GM11168 (cell line): ENCODE results near the gene PARVA.

Source experiments
- in situ Hi-C: fragments of 300-500 bp; cut with MboI; formaldehyde crosslinking; loops from one replicate; pipeline ENCODE4 v1.12.0; 2022; ENCODE audit warnings: low sequenced_read_pairs; ENCODE audit not compliant: unreplicated experiment

The PARVA gene

DNA sequence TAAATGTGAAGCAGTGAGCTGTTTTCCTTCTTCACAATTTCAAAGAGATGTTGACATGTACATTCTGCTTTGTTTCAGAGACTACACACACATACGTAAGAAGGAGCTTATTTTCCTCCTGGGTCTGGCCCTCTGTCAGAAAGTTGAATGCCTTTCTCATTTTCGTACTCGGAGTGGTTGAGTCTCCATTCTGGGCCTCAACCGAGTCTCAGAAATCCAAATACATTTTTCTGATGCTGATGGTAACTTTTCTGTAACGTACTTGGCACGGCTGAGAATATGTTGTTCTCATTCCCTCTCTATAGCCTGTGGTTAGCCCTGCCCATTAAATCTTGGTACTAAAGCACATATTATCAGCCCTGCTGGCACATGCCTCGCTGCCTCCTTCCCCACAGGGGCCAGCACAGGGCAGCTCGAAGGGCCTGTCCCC lies 25.3 kb downstream of the PARVA start:
- in situ Hi-C loops, result no loop called here

GRCh38 chr11:12403122-12403996 lies 26.0 kb downstream of the PARVA start:
- in situ Hi-C loops, result no loop called here

GRCh38 chr11:12403997-12404350 lies 26.6 kb downstream of the PARVA start:
- in situ Hi-C loops, result no loop called here

GRCh38 chr11:12404436-12404835 lies 27.1 kb downstream of the PARVA start:
- in situ Hi-C loops, result no loop called here

DNA sequence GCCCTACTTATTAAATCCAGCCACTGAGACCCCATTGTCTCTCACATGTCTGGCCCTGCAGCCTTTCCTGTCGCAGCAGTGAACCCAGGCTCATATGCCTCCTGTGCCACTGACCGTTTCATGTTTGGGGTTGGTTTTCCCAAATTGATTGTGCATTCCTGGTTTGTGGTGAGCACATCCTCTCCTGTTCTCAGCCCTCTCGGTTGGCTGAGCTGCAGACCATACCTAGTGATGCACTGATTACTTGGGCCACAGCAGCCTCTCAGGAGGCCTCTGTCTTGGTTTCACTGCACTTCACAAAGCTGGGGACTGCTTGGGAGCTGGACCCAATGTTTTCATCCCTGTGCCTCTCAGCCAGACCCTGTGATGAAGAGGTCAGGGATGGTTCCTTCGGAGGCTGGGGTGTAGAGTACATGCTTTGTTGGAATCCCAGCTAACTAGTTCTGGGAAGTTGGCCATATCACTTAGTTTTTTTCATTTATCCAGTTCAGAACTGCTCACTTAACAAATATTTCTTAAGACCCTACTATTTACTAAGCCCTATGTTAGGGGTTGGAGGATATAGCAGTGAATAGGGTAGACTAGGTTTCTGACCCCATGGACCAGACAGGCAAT lies 30.9 kb downstream of the PARVA start:
- in situ Hi-C loops, result no loop called here

DNA sequence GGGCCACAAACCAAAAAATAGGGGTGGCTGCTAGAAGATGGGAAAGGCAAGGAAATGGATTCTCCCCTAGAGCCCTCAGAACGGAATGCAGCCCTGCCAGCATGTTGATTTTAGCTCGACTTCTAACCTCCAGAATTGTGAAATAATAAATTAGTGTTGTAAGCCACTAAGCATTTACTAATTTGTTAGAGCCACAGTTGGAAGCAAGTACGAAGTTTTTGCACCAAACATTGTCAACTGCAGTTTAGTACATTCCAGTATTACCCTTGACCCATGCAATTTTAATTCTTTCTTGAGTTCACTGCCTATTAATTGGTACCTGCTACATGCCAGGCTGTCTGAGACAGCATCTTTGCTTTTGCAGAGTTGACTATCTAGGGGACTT lies 32.2 kb downstream of the PARVA start:
- in situ Hi-C loops, result no loop called here

GRCh38 chr11:12410006-12410728 lies 32.8 kb downstream of the PARVA start:
- in situ Hi-C loops, result no loop called here

DNA sequence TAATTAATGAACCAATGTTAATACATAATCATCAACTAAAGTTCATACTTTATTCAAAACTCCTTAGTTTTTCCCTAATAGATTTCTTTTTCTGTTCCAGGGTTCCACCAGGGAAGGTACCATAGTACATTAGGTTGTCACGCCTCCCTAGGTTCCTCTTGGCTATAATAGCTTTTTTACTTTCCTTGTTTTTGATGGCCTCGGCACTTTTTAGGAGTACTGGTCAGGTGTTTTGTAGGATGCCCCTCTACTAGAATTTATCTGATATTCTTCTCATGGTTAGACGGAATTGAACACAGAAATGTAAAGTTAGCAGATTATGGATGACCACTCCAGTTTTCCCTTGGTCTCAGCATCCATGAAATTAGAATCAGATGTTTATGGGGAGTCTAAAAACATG lies 34.0 kb downstream of the PARVA start:
- in situ Hi-C loops, result no loop called here

GRCh38 chr11:12411806-12412727 lies 34.7 kb downstream of the PARVA start:
- in situ Hi-C loops, result no loop called here

- in situ Hi-C loops, result no loop called here
Measured at GRCh38 chr11:12413141-12414052, 36.0 kb downstream of the PARVA start.

- in situ Hi-C loops, result no loop called here
Measured at GRCh38 chr11:12414611-12415010, 37.2 kb downstream of the PARVA start.

DNA sequence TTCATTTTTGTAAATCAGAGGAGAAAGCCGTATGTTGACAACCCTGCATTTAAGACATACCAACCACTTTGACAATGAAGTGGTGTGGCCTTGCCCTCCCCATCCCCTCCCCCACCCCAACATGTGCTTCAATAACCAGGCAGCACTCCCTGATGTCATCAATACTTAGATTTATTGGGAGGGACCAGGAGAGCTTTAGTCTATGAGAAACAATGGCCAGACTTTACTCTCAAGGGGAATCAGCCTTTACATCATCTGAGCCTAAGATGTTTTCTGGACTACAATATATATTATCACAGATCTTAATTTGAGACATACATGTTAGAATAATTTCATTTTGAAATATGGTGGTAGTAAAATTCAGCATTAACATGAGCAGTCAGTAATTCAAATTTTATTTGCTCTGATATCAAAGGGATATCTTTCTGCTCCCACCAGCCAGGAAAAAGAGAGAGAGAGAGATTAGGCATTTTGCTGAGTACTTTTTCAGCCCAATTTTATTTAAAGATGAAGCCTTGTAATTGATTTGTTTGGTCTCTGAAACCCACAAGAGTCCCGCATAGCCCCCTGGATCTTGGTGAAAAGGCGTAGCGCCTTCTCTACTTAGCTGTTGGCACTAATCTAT lies 38.1 kb downstream of the PARVA start:
- in situ Hi-C loops, result no loop called here

DNA sequence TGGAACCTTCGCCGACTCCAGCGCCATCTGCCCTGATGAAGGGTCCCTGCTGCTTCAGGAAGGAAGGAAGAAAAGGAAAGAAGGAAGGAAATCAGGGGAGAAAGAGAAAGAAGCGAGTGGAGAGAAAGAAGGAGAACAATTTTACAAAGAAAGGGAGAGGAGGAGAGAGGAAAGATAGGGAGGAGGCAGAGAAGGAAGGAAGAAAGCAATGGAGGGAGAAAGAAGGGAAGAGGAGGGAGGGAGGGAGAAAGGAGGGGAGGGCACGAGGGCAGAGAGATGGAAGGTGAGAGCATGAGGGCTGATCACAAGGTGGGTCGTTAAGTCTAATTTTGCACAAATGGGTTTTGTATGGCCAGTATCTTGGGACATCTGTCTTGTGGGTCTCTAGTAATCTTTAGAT lies 39.2 kb downstream of the PARVA start:
- in situ Hi-C loops, result no loop called here

DNA sequence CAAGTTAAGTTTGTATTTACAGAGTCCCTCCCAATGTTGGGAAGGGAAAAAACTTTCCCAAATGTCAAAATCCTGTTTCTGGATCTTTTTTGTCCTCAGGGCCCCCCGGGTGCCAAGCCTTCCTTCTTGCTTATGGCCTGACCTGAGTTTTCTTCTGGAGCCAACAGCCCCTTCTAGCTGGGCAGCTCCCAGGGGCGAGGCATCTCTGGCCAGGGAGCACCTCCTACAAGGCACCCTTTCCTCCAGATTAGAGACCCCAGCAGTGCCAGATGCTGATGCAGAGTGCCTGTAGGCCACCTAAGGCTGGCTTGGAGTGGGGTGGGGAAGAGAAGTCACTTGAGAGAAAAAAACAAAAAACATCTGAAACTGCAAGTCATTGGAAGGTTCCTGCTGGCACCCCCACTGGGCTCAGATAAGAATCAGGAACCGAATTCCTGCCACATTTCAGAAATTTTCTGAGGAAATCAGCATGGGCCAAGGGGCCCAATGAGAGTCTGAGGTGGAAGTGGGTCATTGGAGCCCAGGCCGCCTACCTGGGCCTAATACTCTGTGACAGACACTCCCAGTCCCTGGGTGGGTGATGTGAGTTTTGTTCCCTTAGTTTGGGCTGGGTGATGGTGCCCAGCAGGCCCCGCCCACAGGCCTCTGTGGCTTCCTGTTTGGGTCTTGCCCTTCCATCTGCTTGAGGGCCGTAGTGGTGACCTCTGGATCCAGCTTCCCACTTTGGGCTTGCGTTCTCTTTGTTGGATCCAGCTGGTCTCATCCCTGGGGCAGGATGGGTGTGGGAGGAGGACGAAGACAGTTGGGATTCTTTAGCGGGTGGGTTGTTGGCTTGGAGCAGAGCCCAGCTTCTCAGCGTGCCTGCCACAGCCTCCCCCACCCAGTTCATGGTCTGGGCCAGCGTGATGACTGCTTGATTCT lies 40.6 kb downstream of the PARVA start:
- in situ Hi-C loops, result no loop called here

DNA sequence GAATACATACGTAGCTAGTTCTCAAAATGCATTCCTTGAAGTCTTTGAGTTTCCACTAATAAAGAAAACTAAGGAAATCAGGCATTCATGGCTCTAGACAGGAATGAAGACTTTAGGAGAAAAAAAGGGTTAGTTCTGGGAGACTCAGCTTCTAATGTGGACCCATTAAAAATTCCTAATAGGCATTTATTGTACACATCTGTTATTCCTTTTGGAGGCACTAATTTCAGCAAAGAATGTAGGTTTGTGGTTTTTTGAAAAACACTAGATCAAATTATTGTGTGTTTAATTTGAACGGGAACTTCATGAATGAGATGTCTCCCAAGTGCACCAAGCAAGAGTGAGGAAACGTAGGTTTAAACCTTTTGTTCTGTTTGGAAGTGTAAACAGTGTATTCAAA lies 42.7 kb downstream of the PARVA start:
- in situ Hi-C loops, result no loop called here

DNA sequence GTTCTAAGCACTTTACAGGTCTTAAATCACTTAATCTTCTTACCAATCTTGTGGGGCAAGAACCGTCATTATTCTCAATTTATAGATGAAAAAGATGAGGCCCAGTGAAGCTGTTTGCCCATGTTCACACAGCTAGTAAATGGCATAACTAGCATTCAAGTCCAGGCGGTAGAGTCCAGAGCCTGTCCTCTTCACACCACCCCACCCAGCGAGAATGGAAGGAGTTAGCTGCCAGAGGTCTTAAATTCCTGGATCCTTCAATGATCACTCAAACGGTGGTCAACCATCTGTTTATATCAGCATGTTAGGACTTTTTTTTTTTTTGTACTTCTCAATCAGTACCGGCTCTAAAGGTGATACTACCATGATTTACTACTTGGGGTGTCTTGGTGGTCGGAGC lies 43.3 kb downstream of the PARVA start:
- in situ Hi-C loops, result no loop called here

GRCh38 chr11:12421386-12421785 lies 44.0 kb downstream of the PARVA start:
- in situ Hi-C loops, result no loop called here

DNA sequence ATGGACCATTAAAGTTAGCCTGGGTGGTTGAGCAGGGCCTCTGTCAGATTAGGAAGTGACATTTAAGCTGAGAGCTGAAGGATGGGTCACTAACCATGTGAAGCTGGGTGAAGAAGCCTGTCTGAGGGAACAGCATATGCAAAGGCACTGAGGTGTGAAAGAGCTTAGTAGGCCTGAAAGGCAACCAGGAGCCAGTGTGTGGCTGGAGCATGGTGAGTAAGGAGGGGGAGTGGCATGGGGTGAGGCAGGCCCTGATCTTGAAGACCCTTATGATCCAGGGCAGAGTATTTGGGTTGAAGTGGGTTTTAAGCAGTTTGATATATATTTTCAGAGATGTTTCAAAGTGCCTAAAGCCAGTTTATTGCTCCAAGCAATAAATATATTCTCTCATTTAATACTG lies 48.8 kb downstream of the PARVA start:
- in situ Hi-C loops, result no loop called here
